Esophagus mucosa (tissue), 1 donor: ENCODE results near the gene MYO1B. TPM values are rescaled to one million over a fixed set of nuclear protein-coding genes. Genes with fewer than 3 reads are reported as not detected.

Source experiments
- ATAC-seq: fragments of 200-7000 bp; cut with Tn5 transposase; one replicate; pipeline ENCODE4 v1.9.1; 2020
- total RNA-seq: library from RNA; stranded (reverse); gene quantifications from one replicate; pipeline ENCODE4 v1.2.4, GENCODE V29; 2023
- donor health status: DM: yes; HTN: yes; CAD: no.

The MYO1B gene
- total RNA-seq, 1 donor from 2014 or later: 65.2 TPM

- no peak for ATAC-seq
Observed at GRCh38 chr2:191299866-191300265, 54.7 kb downstream of the MYO1B start.

- no peak for ATAC-seq
Observed at GRCh38 chr2:191301971-191302370, 56.8 kb downstream of the MYO1B start.

DNA sequence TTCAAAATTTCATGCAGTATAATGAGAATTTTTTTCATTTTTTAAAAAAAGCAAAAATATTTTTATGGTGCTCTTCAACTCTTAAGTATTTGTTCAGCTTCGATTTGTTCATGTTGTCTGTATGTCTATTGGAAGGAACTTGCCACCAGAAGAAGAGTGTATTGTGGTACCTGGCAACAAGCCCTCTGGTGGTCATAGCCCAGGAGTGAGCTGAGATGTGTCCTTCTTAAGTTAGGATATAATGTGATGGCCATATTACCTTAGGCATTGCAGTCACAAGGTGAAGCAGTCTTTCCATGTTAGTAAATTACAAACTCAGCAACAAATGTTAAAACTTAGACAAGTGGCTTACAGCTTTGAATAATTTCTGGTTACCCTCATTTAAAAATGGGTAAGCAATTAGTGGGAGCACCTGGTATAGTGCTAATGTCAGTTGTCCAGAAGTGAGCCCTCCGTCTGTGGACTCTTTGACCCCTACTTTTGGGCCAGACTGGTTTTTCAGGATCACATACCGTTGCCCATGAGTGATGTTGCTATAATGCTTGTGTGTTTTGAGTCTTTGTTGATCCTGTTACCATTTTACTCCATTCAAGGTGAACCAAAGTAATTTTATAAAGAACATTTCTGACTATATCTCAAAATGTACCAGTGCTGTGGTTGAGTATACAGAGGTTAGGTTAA lies 57.4 kb downstream of the MYO1B start:
- ATAC-seq: no peak

- no peak for ATAC-seq
Observed at GRCh38 chr2:191303140-191304005, 58.2 kb downstream of the MYO1B start.

DNA sequence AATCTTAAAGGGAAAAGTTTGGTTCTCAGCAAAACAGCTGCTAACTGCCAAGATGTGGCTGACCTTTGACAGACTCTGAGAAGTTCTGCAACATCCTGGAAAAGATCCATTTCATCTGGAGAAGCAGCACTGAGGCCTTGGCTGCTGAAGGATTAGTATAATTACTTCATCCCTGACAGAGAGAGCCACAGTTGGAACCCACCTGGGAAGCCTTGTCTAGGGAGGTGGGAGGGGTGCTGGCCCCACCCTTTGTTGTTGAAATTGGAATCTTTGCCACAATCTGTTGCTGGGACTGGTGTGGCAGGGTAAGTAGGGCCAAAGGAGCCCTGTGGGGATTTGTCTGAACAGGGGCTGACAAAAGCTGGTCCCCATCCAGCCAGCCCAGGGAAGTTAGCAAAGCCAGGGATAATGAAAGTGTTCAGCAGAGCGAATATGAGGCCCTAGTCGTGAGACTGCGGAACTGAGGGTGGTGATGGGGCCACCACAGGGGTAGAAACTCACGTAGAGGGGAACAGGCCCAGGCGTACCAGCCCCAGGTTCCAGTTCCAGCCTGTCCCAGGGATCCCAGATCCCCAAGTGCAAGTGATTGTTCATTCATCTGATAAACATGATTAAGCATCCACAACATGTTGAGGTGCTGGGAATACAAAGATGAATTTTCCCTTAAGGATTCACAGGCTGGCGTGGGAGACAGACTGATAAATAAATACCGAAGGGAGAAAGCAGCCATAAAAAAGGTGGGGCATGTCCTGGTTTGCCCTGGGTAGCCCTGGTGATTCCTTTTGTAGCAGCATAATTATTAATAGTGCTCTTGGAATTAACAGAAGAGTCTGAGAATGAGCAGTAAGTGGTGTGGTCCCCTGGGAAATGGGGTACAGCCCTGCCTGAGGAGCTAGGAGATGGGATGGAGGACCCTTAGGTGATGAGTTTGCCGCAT lies 60.0 kb downstream of the MYO1B start:
- peak; percentile 76 for ATAC-seq

GRCh38 chr2:191308026-191308425 lies 62.8 kb downstream of the MYO1B start:
- ATAC-seq: no peak

DNA sequence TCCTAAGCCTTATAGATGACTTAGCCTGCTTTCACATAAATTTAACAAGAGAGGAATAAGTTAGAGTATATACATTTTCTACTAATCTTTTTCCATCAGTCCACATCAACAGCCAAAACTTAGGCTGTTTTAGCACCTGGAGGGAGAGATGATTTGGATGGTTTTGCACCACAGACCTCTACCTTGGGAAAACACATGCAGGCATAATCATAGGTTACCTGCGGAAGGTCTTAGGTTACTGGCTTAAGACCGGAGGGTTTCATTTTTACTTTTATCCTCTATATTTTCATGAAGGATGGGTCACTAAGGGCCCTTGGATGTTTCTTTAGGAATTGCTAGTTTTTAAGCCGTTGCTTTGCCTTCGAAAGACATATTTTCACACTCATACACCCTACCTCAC lies 66.0 kb downstream of the MYO1B start:
- no peak for ATAC-seq

- ATAC-seq: peak; percentile 95
Observed at GRCh38 chr2:191311627-191312026, 66.4 kb downstream of the MYO1B start.

- no peak for ATAC-seq
Observed at GRCh38 chr2:191312163-191312562, 67.0 kb downstream of the MYO1B start.

- no peak for ATAC-seq
Observed at GRCh38 chr2:191312662-191313061, 67.5 kb downstream of the MYO1B start.

GRCh38 chr2:191314697-191315364 lies 69.6 kb downstream of the MYO1B start:
- ATAC-seq: no peak

DNA sequence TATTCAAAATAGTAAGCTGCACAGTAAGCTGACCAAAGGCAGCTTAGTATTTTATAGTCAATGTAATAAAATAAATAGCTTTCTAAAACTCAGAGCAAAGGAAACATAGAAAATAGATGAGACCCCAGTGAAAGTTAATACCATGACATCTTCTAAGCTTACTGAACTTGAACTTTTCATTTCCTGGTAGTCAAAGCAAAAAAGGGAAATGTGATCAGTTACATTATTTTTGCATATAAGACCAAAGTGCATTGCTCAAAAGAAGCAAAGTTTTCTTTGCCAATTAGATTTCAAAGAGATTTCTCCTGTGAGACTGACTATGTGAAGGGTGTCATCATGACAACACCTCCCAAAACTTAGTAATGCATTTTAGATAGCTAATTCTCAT lies 70.2 kb downstream of the MYO1B start:
- ATAC-seq: no peak

DNA sequence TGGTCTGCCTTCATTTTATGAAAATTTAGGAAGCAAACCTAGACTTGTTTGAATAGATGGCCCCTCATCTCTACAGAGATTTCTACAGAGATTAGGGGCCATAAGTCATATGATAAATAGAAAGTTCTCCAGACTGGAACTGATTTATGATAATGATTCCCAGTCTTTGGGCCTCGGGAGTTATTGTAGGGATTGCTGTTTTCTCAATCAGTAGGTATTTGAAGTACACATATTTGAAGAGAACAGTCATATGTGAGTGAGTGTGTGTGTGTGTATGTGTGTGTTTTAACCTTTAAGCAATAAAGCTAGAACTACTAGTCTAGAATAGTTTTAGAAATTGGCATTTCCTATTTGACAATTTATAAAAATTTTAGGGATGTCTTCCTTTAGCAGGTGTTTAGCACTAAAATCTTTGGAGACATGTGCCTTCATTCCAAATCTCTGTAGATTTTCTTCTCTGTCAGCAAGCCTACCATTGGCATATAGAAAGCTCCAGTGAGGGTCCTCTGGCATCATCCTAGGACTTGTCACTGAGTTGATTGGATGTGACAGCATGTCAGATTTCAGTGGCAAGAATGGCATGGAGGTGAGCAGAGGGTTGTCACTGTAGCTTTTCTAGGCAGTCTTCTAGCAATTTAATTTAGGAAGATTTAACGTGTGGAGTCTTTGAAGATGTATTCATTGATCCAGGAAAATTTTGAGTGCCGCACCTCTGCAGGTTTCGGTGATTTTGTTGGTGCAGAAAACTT lies 71.2 kb downstream of the MYO1B start:
- ATAC-seq: no peak

DNA sequence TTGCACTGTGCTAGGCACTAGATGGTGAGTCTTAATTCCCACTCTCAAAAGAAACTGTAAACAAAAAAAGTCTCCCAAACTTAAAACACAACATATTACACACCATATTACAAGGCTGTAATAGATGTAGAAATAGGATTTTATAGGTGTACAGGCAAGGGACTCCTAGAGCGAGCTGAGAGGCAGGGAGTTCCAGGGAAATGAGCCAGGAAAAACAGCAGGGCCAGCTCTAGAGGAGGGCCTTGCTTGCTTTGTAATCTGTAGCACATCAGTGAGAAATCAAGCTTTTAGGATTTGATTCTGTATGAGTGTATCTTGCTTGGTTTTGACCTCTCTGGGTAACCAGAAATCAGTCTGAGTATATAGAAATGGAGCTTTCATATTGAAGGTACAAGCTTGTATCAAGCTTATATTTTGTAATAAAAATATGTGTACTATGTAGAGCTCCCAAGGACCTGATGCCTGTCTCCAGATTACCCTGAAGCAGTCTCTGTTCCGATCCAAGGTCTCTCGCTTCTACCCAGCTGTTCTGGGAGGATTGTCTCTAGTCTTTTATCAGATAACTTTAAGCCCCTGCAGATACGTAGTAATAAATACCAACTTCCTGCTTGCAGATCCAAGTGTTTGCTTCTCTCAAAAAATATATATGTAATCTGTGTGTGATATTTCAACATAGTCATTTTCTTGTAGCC lies 73.0 kb downstream of the MYO1B start:
- no peak for ATAC-seq

DNA sequence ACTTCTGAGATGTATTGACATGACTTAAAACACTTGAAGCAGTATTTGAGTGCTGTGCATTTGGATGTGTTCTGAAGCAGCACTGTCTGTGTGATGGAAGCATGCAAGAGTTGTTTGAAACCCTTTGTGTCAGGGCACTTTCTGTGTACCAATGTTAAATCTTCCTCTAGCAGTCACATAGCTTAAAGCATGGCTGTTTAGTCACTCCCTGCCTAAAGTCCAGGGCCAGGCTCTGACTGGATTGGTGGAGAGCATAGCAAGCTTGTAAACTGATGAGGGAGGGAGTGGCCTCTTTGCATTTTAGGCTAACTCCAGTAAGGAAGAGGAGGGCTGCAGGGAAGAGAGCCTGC lies 73.5 kb downstream of the MYO1B start:
- peak; percentile 91 for ATAC-seq

GRCh38 chr2:191319186-191319585 lies 74.0 kb downstream of the MYO1B start:
- peak; percentile 84 for ATAC-seq

GRCh38 chr2:191320881-191321280 lies 75.7 kb downstream of the MYO1B start:
- ATAC-seq: no peak

DNA sequence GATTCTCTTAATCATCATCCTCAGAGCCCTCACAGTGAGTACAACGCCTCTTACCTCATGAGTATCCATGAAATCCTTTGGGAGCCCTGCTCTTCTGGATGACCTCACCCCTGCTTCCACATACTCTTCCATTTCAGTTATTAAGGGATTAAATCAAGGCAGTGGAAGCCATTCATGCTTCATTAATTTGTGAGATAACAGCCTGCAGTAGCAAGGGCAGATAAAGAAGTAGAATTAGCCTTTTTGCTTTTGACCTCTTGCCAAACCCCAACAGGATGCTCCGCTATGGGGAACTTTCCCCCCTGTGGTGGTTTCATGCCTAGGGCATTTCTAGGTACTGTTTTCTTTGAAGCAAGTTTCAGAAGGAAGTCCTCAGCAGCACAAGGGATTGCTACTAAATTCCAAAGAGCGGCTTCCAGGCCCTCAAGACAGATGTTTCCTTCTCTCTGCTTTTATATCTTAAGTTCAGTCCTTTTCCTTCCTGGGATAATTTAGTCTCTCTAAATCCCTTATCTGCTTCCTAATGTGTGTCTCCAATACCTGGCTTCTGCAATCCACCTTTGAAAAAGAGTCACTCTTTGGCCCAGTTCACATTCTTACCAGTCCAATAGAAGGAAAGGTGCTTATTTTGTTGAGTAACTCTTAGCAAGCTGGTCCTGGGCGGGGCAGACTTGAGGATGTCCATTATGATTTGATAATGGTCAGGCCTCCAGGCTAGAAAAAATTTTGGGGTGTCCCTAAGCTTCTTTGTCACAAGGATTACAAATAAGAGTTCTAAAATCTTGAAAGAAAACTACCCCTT lies 76.9 kb downstream of the MYO1B start:
- ATAC-seq: no peak

DNA sequence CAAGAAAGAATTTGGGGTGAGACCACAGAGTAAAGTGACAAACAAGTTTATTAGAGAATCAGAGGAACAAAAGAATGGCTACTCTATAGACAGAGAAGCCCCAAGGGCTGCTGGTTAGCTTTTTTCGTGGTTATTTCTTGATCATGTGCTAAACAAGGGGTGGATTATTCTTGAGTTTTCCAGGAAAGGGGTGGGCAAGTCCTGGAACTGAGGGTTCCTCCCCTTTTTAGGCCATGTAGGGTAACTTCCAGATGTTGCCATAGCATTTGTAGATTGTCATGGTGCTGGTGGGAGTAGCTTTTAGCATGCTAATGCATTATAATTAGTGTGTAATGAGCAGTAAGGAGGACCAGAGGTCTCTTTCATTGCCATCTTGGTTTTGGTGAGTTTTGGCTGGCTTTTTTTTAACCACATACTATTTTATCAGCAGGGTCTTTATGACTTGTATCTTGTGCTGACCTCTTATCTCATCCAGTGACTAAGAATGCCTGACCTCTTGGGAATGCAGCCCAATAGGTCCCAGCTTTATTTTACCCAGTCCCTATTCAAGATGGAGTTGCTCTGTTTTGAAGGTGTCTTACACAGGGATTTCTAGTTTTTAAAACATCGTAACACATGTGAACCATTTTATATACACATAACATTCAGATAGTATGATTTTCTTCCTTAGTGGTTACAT lies 77.8 kb downstream of the MYO1B start:
- no peak for ATAC-seq
